GM12865 (cell line): ENCODE results near the gene ST6GAL2.

ENCODE experiments used
- DNase-seq: peaks from one replicate; pipeline ENCODE4 v3.0.0; 2010; ENCODE audit warnings: low read depth
- H3K4me3 ChIP-seq: 2 replicates; pipeline ENCODE4 v1.5.1; 2011; ENCODE audit warnings: mild to moderate bottlenecking, low read depth, low read length, control low read depth
- TF ChIP-seq, protein P1 (sequence below): IDR thresholded peaks from 2 replicates; pipeline ENCODE4 v1.5.1; 2011; ENCODE audit warnings: low read length, control low read depth, low read depth, inconsistent platforms; ENCODE audit not compliant: insufficient read depth; ENCODE audit errors: missing control alignments

ST6GAL2 gene

GRCh38 chr2:106885971-106886915 lies at the start of gene ST6GAL2:
TSS of gene ST6GAL2 (minus strand) at chr2:106886167. CDS start at chr2:106843977, 42,190 bp downstream.
- DNase-seq: no peak
- TF ChIP-seq, protein P1, sequence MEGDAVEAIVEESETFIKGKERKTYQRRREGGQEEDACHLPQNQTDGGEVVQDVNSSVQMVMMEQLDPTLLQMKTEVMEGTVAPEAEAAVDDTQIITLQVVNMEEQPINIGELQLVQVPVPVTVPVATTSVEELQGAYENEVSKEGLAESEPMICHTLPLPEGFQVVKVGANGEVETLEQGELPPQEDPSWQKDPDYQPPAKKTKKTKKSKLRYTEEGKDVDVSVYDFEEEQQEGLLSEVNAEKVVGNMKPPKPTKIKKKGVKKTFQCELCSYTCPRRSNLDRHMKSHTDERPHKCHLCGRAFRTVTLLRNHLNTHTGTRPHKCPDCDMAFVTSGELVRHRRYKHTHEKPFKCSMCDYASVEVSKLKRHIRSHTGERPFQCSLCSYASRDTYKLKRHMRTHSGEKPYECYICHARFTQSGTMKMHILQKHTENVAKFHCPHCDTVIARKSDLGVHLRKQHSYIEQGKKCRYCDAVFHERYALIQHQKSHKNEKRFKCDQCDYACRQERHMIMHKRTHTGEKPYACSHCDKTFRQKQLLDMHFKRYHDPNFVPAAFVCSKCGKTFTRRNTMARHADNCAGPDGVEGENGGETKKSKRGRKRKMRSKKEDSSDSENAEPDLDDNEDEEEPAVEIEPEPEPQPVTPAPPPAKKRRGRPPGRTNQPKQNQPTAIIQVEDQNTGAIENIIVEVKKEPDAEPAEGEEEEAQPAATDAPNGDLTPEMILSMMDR: no peak
- H3K4me3 ChIP-seq: no peak within 1 kb of the TSS

- no peak overlapping the region for H3K4me3 ChIP-seq
- TF ChIP-seq, protein P1: no peak
- DNase-seq: no peak
Measured at GRCh38 chr2:106932644-106933043, 46.7 kb upstream of the ST6GAL2 start.

- no peak overlapping the region for H3K4me3 ChIP-seq
- DNase-seq: no peak
- TF ChIP-seq, protein P1: no peak
Measured at GRCh38 chr2:106931717-106932335, 45.9 kb upstream of the ST6GAL2 start.

DNA sequence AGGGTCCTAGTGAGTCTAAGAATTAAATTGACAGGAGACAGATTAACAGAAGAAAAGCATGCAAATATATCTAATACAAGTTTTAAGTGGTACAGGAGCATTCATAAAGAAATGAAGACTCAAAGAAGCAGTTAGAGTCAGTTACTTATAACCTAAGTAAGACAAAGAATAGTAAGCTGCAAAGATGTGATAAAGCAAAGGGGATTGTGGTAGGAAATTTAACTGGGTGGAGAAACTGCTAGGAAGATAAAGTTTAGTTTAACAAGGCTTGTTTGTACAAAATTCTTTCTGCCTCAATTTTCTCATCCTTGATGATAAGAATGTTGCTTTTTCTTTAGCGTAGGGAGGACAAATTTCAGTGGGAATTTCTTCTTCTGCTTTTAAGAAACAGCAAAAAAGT lies 35.5 kb upstream of the ST6GAL2 start:
- H3K4me3 ChIP-seq: no peak overlapping the region
- DNase-seq: no peak
- TF ChIP-seq, protein P1: no peak

DNA sequence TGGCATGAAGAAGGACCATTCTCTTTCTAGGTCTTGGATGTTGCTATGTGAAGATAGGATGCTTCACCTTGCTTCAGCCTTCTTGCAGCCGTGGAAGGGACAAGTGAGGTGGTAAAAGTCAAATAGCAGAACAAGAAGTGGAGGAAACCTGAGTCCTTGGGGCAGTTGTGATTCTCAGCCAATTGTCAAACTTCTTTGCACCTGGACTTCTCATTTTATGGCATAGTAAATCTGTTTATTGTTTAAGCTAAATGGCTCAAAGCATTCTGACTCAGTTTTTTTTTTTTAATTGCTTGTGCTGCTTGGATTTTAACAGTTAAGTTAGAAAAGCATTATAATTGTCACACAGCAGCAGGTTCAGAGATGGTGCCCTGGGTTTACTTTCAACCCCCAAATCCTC lies 33.0 kb upstream of the ST6GAL2 start:
- TF ChIP-seq, protein P1: no peak
- H3K4me3 ChIP-seq: no peak overlapping the region
- no peak for DNase-seq

DNA sequence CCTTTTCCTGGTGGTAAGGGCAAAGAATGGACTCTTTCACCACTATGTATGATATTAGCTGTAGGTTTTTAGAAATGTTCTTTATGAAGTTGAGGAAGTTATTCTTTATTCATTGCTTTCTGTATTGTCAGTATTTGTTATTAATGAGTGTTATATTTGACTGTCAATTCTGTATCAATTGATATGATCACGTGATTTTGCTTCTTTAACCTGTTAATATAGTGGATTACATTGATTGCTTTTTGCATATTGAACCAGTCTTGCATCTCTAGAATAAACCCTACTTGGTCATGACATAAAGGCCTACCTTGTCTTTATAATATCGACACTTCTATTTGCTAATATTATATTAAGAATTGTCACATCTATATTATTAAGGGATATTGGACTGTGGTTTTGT lies 18.3 kb upstream of the ST6GAL2 start:
- DNase-seq: no peak
- TF ChIP-seq, protein P1: no peak
- no peak overlapping the region for H3K4me3 ChIP-seq
